ENCODE measurements around the gene FAM131C. TPM values are rescaled to one million over a fixed set of nuclear protein-coding genes. Genes with fewer than 3 reads are reported as not detected.

The FAM131C gene
- total RNA-seq, 2 experiments from 2014 or later, result 5.1 to 5.6 TPM

- H3K36me3 Mint-ChIP-seq (ENCODE audit: low read depth), result no peaks in the 10 kb centered on the region
- ChIA-PET POLR2A (interaction anchor here (0.8 to 2.7 kb wide), 3 partner anchors 10 to 163 kb away, joined by 3 to 14 read pairs (median 7); no protein-coding TSS in a partner anchor), CTCF (interaction anchor here (1.2 to 8.7 kb wide), 7 partner anchors 12 to 283 kb away, joined by 3 to 207 read pairs (median 31); partner anchors contain the start of gene FAM131C)
- H3K9me3 Mint-ChIP-seq, result no peaks in the 10 kb centered on the region
- H3K4me1 Mint-ChIP-seq, result peaks cover 11% of the 10 kb centered on the region
- no peak overlapping the region for H3K4me3 Mint-ChIP-seq
- no peak for DNase-seq
- no peaks in the 10 kb centered on the region for H3K27me3 Mint-ChIP-seq
- H3K27ac Mint-ChIP-seq, result no peak overlapping the region
Measured at GRCh38 chr1:16080422-16081150, 7.1 kb upstream of the FAM131C start.

GRCh38 chr1:16078925-16079656 is 5.6 kb upstream of the FAM131C start:
- Mint-ChIP-seq H3K4me3 (peak overlapping the region; percentile 63), H3K4me1 (peaks cover 16% of the 10 kb centered on the region), H3K9me3 (no peaks in the 10 kb centered on the region), H3K36me3 (ENCODE audit: low read depth) (no peaks in the 10 kb centered on the region), H3K27me3 (peaks cover 6% of the 10 kb centered on the region), H3K27ac (peak overlapping the region; percentile 87)
- CTCF ChIA-PET, result interaction anchor here (0.6 to 8.7 kb wide), 41 partner anchors 8 to 648 kb away, joined by 3 to 207 read pairs (median 5); partner anchors contain the start of genes CPLANE2, FAM131C and FBXO42
- POLR2A ChIA-PET, result interaction anchor here (1.2 to 2.7 kb wide), 4 partner anchors 9 to 435 kb away, joined by 3 to 14 read pairs (median 6); partner anchors contain the start of gene RNU1-1
- DNase-seq, result peak; percentile 82

GRCh38 chr1:16077406-16078245 is 4.2 kb upstream of the FAM131C start:
- H3K27me3 Mint-ChIP-seq, result peaks cover 14% of the 10 kb centered on the region
- no peak overlapping the region for H3K4me3 Mint-ChIP-seq
- no peak overlapping the region for H3K27ac Mint-ChIP-seq
- H3K36me3 Mint-ChIP-seq (ENCODE audit: low read depth), result no peaks in the 10 kb centered on the region
- peaks cover 25% of the 10 kb centered on the region for H3K4me1 Mint-ChIP-seq
- no peak for DNase-seq
- no peaks in the 10 kb centered on the region for H3K9me3 Mint-ChIP-seq
- ChIA-PET CTCF (interaction anchor here (1.2 to 8.7 kb wide), 7 partner anchors 9 to 286 kb away, joined by 3 to 207 read pairs (median 8); partner anchors contain the start of gene FAM131C), POLR2A (interaction anchor here (1.5 kb wide), 1 partner anchor 436 kb away, joined by 4 read pairs; the partner anchor contains the start of gene RNU1-1)

- Mint-ChIP-seq H3K9me3 (no peaks in the 10 kb centered on the region), H3K27me3 (peaks cover 17% of the 10 kb centered on the region), H3K27ac (no peak overlapping the region), H3K36me3 (ENCODE audit: low read depth) (no peaks in the 10 kb centered on the region), H3K4me1 (peaks cover 30% of the 10 kb centered on the region), H3K4me3 (no peak overlapping the region)
- CTCF ChIA-PET, result interaction anchor here (1.2 to 6.4 kb wide), 2 partner anchors 8 to 168 kb away, joined by 4 to 88 read pairs; partner anchors contain the start of gene FAM131C
- no peak for DNase-seq
- POLR2A ChIA-PET, result no interaction called here
Measured at GRCh38 chr1:16076865-16077238, 3.4 kb upstream of the FAM131C start.

GRCh38 chr1:16076031-16076864 is 2.8 kb upstream of the FAM131C start:
- ChIA-PET POLR2A (no interaction called here), CTCF (no interaction called here)
- no peak overlapping the region for H3K27ac Mint-ChIP-seq
- peaks cover 35% of the 10 kb centered on the region for H3K4me1 Mint-ChIP-seq
- H3K9me3 Mint-ChIP-seq, result no peaks in the 10 kb centered on the region
- peaks cover 19% of the 10 kb centered on the region for H3K27me3 Mint-ChIP-seq
- no peaks in the 10 kb centered on the region for H3K36me3 Mint-ChIP-seq (ENCODE audit: low read depth)
- no peak for DNase-seq
- no peak overlapping the region for H3K4me3 Mint-ChIP-seq

GRCh38 chr1:16075337-16076030 is 2.0 kb upstream of the FAM131C start:
- ChIA-PET POLR2A (no interaction called here), CTCF (interaction anchor here (1.0 to 2.1 kb wide), 3 partner anchors 11 to 172 kb away, joined by 3 to 7 read pairs (median 3); no protein-coding TSS in a partner anchor)
- no peaks in the 10 kb centered on the region for H3K36me3 Mint-ChIP-seq (ENCODE audit: low read depth)

GRCh38 chr1:16074217-16074616 is 766 bp upstream of the FAM131C start:
- peak overlapping the region; percentile 60 for H3K4me3 Mint-ChIP-seq
- H3K27me3 Mint-ChIP-seq, result peaks cover 20% of the 10 kb centered on the region
- no peak overlapping the region for H3K27ac Mint-ChIP-seq
- no peak for DNase-seq
- H3K36me3 Mint-ChIP-seq (ENCODE audit: low read depth), result no peaks in the 10 kb centered on the region
- H3K9me3 Mint-ChIP-seq, result no peaks in the 10 kb centered on the region
- peaks cover 55% of the 10 kb centered on the region for H3K4me1 Mint-ChIP-seq
- CTCF ChIA-PET, result interaction anchor here (1.5 to 11.1 kb wide), 6 partner anchors 6 to 173 kb away, joined by 3 to 88 read pairs (median 9); no protein-coding TSS in a partner anchor
- POLR2A ChIA-PET, result interaction anchor here (1.5 to 1.9 kb wide), 2 partner anchors 10 to 31 kb away, joined by 4 to 6 read pairs; no protein-coding TSS in a partner anchor

More at GRCh38 chr1:16075337-16076030, 2.0 kb upstream of the FAM131C start:
- H3K4me1 Mint-ChIP-seq, result peaks cover 43% of the 10 kb centered on the region
- no peak for DNase-seq
- no peaks in the 10 kb centered on the region for H3K9me3 Mint-ChIP-seq
- H3K4me3 Mint-ChIP-seq, result no peak overlapping the region
- H3K27me3 Mint-ChIP-seq, result peaks cover 20% of the 10 kb centered on the region
- H3K27ac Mint-ChIP-seq, result no peak overlapping the region

- Mint-ChIP-seq H3K4me1 (peaks cover 61% of the 10 kb centered on the region), H3K4me3 (peak overlapping the region; percentile 39), H3K27me3 (peaks cover 23% of the 10 kb centered on the region)
Measured at GRCh38 chr1:16072616-16073484, 601 bp downstream of the FAM131C start.

GRCh38 chr1:16072095-16072494 is 1.4 kb downstream of the FAM131C start:
- H3K27me3 Mint-ChIP-seq, result peaks cover 26% of the 10 kb centered on the region
- peaks cover 5% of the 10 kb centered on the region for H3K36me3 Mint-ChIP-seq (ENCODE audit: low read depth)
- H3K4me3 Mint-ChIP-seq, result peak overlapping the region; percentile 1
- H3K4me1 Mint-ChIP-seq, result peaks cover 65% of the 10 kb centered on the region
- H3K9me3 Mint-ChIP-seq, result no peaks in the 10 kb centered on the region
- DNase-seq, result no peak
- H3K27ac Mint-ChIP-seq, result no peak overlapping the region
- ChIA-PET CTCF (interaction anchor here (0.5 to 11.1 kb wide), 6 partner anchors 8 to 266 kb away, joined by 3 to 88 read pairs (median 7); no protein-coding TSS in a partner anchor), POLR2A (interaction anchor here (1.5 kb wide), 1 partner anchor 11 kb away, joined by 4 read pairs; no protein-coding TSS in a partner anchor)

More at GRCh38 chr1:16072616-16073484, 601 bp downstream of the FAM131C start:
- CTCF ChIA-PET, result interaction anchor here (0.8 to 11.1 kb wide), 10 partner anchors 7 to 635 kb away, joined by 3 to 88 read pairs (median 3); no protein-coding TSS in a partner anchor
- Mint-ChIP-seq H3K27ac (no peak overlapping the region), H3K9me3 (no peaks in the 10 kb centered on the region), H3K36me3 (ENCODE audit: low read depth) (peaks cover 5% of the 10 kb centered on the region)
- POLR2A ChIA-PET, result interaction anchor here (1.5 to 1.9 kb wide), 2 partner anchors 8 to 10 kb away, joined by 4 to 6 read pairs; no protein-coding TSS in a partner anchor
- no peak for DNase-seq

GRCh38 chr1:16071614-16072013 is 1.8 kb downstream of the FAM131C start:
- H3K9me3 Mint-ChIP-seq, result no peaks in the 10 kb centered on the region
- H3K4me3 Mint-ChIP-seq, result no peak overlapping the region
- no peak overlapping the region for H3K27ac Mint-ChIP-seq
- ChIA-PET CTCF (interaction anchor here (0.5 to 11.1 kb wide), 4 partner anchors 9 to 266 kb away, joined by 3 to 88 read pairs (median 7); no protein-coding TSS in a partner anchor), POLR2A (interaction anchor here (1.2 to 1.9 kb wide), 3 partner anchors 8 to 91 kb away, joined by 3 to 7 read pairs (median 4); no protein-coding TSS in a partner anchor)
- DNase-seq, result no peak
- peaks cover 26% of the 10 kb centered on the region for H3K27me3 Mint-ChIP-seq
- H3K4me1 Mint-ChIP-seq, result peaks cover 68% of the 10 kb centered on the region
- peaks cover 5% of the 10 kb centered on the region for H3K36me3 Mint-ChIP-seq (ENCODE audit: low read depth)

Measured in activated CD4-positive, alpha-beta memory T cell treated with anti-CD3 and anti-CD28 coated beads, Interleukin-2, amount 10 ng/mL, durations not matched to agents 7 days and 5 days (primary cell).